Myocyte (in vitro differentiated cells): ENCODE measurements around the gene RHOH. TPM values are rescaled to one million over a fixed set of nuclear protein-coding genes. Genes with fewer than 3 reads are reported as not detected.

Experiments used
- DNase-seq: peaks from one replicate; pipeline ENCODE4 v3.0.0-alpha.2; 2012; ENCODE audit warnings: low read depth
- total RNA-seq: library from RNA; depleted of rRNA; stranded (reverse); fragments of >200 nt; gene quantifications from 2 replicates; pipeline ENCODE4 v1.2.3, GENCODE V29; 2014

Gene RHOH
- total RNA-seq, 1 donor from 2014 or later = not detected

- no peak for DNase-seq
Observed at GRCh38 chr4:40204507-40205258, 7.9 kb downstream of the RHOH start.

- DNase-seq = no peak
Observed at GRCh38 chr4:40205259-40206198, 8.7 kb downstream of the RHOH start.

- DNase-seq = no peak
Observed at GRCh38 chr4:40206426-40206825, 9.6 kb downstream of the RHOH start.

- no peak for DNase-seq
Observed at GRCh38 chr4:40209401-40209800, 12.6 kb downstream of the RHOH start.

GRCh38 chr4:40210776-40211175 is 13.9 kb downstream of the RHOH start:
- DNase-seq = no peak

- peak; percentile 38 for DNase-seq
Observed at GRCh38 chr4:40211224-40212185, 14.7 kb downstream of the RHOH start.

GRCh38 chr4:40212674-40213527 is 16.1 kb downstream of the RHOH start:
- DNase-seq = no peak

GRCh38 chr4:40214038-40214437 is 17.2 kb downstream of the RHOH start:
- DNase-seq = no peak

- no peak for DNase-seq
Observed at GRCh38 chr4:40214661-40215418, 18.0 kb downstream of the RHOH start.

- DNase-seq = no peak
Observed at GRCh38 chr4:40216622-40217366, 20.0 kb downstream of the RHOH start.

- DNase-seq = no peak
Observed at GRCh38 chr4:40221744-40222143, 24.9 kb downstream of the RHOH start.

GRCh38 chr4:40223343-40223742 is 26.5 kb downstream of the RHOH start:
- DNase-seq = no peak

- no peak for DNase-seq
Observed at GRCh38 chr4:40224432-40224831, 27.6 kb downstream of the RHOH start.

- no peak for DNase-seq
Observed at GRCh38 chr4:40225497-40225896, 28.7 kb downstream of the RHOH start.

GRCh38 chr4:40227284-40227683 is 30.5 kb downstream of the RHOH start:
- no peak for DNase-seq

- no peak for DNase-seq
Observed at GRCh38 chr4:40228497-40229365, 31.9 kb downstream of the RHOH start.

- DNase-seq = no peak
Observed at GRCh38 chr4:40231316-40231863, 34.6 kb downstream of the RHOH start.
